ENCODE results near the gene MB21D2.

- no peak for TF ChIP-seq CTCF (tag by site-specific recombination; IDR thresholded peaks at IDR 0.05)
- no peak for TF ChIP-seq REST (tag by site-specific recombination; IDR thresholded peaks at IDR 0.05)
- no peak for TF ChIP-seq ZNF76 (tag by site-specific recombination; IDR thresholded peaks at IDR 0.05; ENCODE audit: borderline replicate concordance, low read depth)
- TF ChIP-seq ZFP37 (tag by site-specific recombination; IDR thresholded peaks at IDR 0.05) = no peak
- TF ChIP-seq ZNF792 (tag by site-specific recombination; IDR thresholded peaks at IDR 0.05) = no peak
- no peak for TF ChIP-seq ZIC2 (tag by site-specific recombination; IDR thresholded peaks at IDR 0.05)
- no peak for TF ChIP-seq EGR2 (tag by site-specific recombination; IDR thresholded peaks at IDR 0.05; ENCODE audit: low read depth)
- TF ChIP-seq ZNF146 (tag by site-specific recombination; IDR thresholded peaks at IDR 0.05) = no peak
- no peak for TF ChIP-seq ZNF501 (tag by site-specific recombination; IDR thresholded peaks at IDR 0.05)
Observed at GRCh38 chr3:192821161-192821560, 96.5 kb downstream of the MB21D2 start.

Data from HEK293 (cell line).